Gastrocnemius medialis (tissue), 4 donors: ENCODE results near the gene AQP12A.

Source experiments
- POLR2A ChIP-seq, 2 donors: fragments of 450-650 bp; IDR thresholded peaks; one replicate each; pipeline ENCODE4 v1.6.1; 2017; ENCODE audit warnings: antibody characterized with exemption in 2 of 2, mild to moderate bottlenecking in 2 of 2, moderate library complexity in 2 of 2
- TF ChIP-seq, protein P1 (sequence below), 5 experiments: fragments of 450-650 bp in 3 of 5; fragments of 200-600 bp in 2 of 5; sonication (generic) in 2 of 5; IDR thresholded peaks in 4 of 5; conservative IDR thresholded peaks in 1 of 5; 1 replicate in 4 of 5; 2 replicates in 1 of 5; pipeline ENCODE4 v1.5.1; 2016 to 2019; ENCODE audit warnings: antibody characterized with exemption in 5 of 5, mild to moderate bottlenecking in 3 of 5, moderate library complexity in 3 of 5

DNA sequence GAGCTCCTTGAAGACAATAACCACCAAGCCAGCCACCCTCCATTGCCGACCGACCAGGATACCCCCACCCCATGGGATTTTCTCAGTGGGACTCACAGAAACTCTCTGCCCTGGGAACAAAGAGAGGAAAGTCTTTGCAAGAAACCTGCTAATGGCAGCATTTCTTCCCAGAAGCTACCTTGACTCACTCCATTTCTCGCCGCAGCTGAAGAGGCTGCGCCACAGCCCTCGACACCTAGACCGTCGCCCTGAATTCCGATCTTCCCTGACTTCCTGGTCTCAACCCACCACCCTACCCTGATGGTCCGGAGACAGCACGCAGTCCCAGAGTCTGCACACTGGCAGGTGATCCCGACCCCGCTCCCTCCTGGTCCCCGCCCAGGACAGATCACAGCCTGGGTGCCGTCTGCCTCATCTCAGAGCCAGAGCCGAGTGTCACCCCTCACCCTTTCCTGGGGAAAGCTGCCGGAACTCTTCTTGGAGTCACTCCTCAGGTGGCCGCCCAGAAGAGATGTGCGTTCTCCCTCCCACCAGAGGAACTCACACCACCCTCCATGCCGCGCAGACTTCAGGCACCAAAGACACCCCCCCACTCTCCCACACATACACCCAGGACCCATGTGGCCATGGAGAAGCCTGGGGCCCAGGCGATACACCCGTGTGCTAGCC lies 24.6 kb downstream of the AQP12A start:
- TF ChIP-seq, protein P1, sequence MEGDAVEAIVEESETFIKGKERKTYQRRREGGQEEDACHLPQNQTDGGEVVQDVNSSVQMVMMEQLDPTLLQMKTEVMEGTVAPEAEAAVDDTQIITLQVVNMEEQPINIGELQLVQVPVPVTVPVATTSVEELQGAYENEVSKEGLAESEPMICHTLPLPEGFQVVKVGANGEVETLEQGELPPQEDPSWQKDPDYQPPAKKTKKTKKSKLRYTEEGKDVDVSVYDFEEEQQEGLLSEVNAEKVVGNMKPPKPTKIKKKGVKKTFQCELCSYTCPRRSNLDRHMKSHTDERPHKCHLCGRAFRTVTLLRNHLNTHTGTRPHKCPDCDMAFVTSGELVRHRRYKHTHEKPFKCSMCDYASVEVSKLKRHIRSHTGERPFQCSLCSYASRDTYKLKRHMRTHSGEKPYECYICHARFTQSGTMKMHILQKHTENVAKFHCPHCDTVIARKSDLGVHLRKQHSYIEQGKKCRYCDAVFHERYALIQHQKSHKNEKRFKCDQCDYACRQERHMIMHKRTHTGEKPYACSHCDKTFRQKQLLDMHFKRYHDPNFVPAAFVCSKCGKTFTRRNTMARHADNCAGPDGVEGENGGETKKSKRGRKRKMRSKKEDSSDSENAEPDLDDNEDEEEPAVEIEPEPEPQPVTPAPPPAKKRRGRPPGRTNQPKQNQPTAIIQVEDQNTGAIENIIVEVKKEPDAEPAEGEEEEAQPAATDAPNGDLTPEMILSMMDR (IDR thresholded peaks at IDR 0.05 in 4 of 5, conservative IDR thresholded peaks at IDR 0.05 in 1 of 5), result no peak
- no peak for TF ChIP-seq POLR2A (IDR thresholded peaks at IDR 0.05)
